HG03139 (cell line): ENCODE results near the gene NDUFS3.
A peak's percentile ranks its signal among the peaks of the same experiment; 100 is the strongest.

Experiments used
- ATAC-seq: cut with Tn5 transposase; IDR thresholded peaks from one replicate; pipeline ENCODE4 v1.9.1; 2021; ENCODE audit not compliant: unreplicated experiment

Gene NDUFS3

DNA sequence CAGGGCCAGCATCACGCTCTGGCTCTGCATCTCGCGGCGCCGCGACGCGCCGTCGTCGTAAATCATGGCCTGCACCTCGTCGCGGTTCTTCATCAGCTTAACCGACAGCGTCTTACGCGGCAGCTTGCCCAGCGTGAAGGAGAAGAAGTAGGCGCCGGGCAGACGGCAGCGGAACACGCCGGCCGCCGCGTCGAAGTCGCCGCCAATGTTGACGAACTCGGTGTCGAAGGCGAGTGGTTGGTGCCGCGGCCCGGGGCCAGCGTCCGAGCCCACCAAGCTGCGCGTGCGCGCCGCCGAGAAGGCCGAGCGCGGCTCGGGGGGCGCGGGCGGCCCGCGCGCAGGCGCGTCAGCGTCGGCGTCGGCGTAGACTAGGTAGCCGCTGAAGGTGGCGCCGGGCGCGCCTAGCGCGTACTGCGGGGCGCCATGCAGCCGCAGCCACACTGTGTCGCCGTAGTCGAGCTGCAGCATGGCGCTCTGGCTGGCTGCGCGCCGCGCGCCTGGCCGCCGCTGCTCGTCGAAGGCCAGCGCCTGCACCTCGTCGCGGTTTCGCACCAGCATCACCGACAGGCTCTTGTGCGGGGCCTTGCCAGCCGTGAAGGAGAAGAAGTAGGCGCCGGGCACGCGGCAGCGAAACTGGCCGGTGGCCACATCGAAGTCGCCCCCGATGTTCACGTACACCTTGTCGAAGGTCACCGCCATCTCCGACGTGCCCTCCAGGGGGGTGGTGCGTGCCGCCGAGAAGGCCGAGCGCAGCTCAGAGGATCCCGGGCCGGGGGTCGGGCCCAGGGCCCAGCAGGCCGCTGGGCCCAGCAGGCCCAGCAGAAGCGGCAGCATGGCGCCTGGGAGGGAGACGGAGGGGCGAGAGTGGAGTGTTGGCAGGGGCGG, 11.3 kb downstream of the NDUFS3 start:
- ATAC-seq: no peak

- no peak for ATAC-seq
Observed at GRCh38 chr11:47591764-47592163, 12.9 kb downstream of the NDUFS3 start.

GRCh38 chr11:47592251-47592650, 13.4 kb downstream of the NDUFS3 start:
- ATAC-seq: no peak

DNA sequence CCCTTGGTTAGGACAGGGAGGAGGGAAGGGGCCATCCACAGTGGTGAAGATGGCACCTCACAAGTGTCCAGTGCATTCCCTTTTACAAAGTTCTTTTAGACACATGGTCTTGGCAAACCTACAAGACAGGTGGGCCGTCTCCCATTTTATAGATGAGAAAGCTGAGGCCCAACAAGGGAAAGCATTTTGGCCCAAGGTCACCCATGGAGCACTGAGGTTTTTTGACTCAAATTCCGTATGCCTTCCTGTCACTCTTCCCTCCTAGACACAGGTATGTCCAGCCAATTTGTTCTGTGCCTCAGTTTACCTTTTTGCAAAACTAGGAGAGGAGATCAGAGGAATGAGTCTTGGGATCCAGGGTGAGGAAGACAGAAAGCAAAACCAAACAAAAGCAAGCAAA, 14.1 kb downstream of the NDUFS3 start:
- no peak for ATAC-seq

DNA sequence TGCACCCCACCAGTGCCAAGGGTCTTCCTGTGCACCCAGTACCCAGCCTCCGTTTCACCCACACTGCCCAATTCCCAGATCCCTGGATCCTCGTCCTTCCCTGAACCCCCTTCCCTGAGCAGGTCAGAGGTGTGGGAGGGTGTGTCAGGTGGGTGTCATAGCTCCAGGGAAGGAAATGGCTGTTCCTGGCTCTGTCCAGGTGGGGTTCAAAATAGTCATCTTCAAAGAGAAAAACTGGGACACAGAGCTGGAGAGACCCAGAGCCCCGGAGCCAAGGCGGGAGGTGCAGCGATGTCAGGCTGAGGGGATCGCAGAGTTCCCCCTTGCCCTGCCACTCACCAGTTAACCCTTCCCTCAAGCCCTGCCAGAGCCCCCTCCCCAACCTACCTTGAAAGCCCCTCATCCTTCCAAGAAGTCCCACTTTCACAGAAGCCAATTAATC, 14.6 kb downstream of the NDUFS3 start:
- no peak for ATAC-seq

GRCh38 chr11:47593934-47594855, 15.3 kb downstream of the NDUFS3 start, which contains the start of gene C1QTNF4:
TSS of gene C1QTNF4 (minus strand) at chr11:47594411. CDS start at chr11:47590810, 3,601 bp downstream.
- ATAC-seq: no peak

- ATAC-seq: no peak
Observed at GRCh38 chr11:47595029-47595428, 16.2 kb downstream of the NDUFS3 start.

- ATAC-seq: no peak
Observed at GRCh38 chr11:47595967-47596366, 17.1 kb downstream of the NDUFS3 start.

GRCh38 chr11:47599902-47600301, 21.0 kb downstream of the NDUFS3 start:
- no peak for ATAC-seq

DNA sequence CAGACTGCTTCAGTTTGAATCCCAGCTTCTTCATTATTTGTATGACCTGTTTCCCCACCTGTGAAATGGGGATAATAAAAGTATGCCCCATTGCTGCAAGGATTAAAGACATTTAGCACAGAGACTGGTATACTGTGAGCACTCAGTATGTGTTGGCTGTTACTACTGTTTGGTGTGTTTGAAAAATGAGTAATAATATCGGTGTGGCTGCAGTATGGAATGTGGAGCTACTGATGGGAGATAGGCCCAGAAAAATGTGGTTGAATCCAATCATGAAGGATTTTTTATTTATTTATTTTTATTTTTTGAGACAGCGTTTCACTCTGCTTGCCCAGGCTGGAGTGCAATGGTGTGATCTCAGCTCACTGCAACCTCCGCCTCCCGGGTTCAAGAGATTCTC, 24.4 kb downstream of the NDUFS3 start:
- ATAC-seq: no peak

GRCh38 chr11:47605921-47606320, 27.0 kb downstream of the NDUFS3 start:
- ATAC-seq: no peak

DNA sequence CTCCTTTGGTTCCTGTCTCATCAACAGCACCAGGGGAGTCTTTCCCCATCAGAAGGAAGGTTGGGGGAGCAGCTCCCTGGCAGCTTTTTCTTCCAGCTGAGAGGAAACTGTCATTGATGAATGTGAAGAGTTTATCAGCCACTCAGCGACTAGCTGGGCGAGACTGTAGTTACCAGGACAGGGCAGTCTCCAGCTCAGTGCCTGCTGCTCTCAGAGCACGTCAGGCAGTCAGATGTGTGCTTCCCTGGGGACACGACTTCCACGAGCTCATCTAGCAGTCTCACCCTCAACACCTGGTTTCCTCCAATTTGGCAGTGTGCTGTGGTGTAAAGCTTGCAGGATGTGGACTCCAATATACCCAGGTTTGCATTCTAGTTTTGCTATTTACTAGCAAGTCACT, 27.9 kb downstream of the NDUFS3 start:
- no peak for ATAC-seq

GRCh38 chr11:47607380-47607779, 28.5 kb downstream of the NDUFS3 start:
- ATAC-seq: no peak

DNA sequence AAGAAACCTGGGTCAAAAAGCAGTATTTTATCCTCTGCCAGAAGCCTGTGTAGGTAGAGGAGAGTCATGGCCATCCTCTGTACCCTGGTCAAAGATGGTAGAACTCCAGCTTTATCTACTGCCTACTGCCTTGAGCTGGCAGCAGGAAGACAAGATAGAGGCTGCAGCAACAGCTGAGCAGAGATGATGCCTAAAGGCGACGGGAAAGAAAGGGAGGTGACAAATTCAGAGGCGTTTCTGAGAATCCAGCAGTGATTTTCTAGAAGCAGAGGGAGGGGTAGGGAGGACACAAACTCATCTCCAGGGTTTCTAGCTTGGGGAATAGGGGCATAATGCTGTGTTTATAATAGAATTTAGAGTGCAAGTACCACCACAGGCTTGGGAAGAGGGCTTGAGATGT, 30.8 kb downstream of the NDUFS3 start:
- no peak for ATAC-seq

DNA sequence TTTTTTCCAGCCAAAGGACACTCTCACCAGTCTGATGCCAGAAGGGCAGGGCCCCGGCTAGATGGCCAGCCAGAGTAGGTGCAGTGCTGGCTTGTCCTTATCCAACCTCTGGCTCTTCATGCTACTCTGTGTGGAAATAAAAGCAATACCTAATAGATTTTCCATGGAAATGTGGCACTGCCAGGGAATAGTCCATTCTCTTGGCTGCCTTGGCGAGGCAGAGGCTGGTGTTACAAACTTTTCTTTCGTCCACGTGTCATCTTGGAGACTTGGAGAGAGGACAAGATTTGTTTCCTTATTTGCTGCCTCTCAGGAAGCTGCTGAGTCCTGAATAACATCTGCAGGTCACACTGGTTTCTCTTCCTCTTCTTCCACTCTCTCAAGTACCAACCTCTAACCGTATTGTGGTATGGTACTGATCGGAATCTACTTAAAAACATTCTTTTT, 32.5 kb downstream of the NDUFS3 start:
- peak; percentile 54 for ATAC-seq

GRCh38 chr11:47615249-47615648, 36.4 kb downstream of the NDUFS3 start:
- no peak for ATAC-seq

- ATAC-seq: no peak
Observed at GRCh38 chr11:47616726-47617416, 38.0 kb downstream of the NDUFS3 start.

GRCh38 chr11:47617417-47617809, 38.5 kb downstream of the NDUFS3 start:
- no peak for ATAC-seq

GRCh38 chr11:47620836-47621378, 42.0 kb downstream of the NDUFS3 start:
- ATAC-seq: no peak

GRCh38 chr11:47626234-47626633, 47.4 kb downstream of the NDUFS3 start:
- no peak for ATAC-seq

- ATAC-seq: no peak
Observed at GRCh38 chr11:47628026-47628425, 49.2 kb downstream of the NDUFS3 start.
